Body of pancreas (tissue), 4 donors: ENCODE data around the gene MLLT6. TPM values are rescaled to one million over a fixed set of nuclear protein-coding genes. Genes with fewer than 3 reads are reported as not detected.

Experiments
- ATAC-seq: fragments of 150-250 bp; one replicate; pipeline ENCODE4 v1.9.1; 2016
- DNase-seq, 4 donors: peaks; one replicate each; pipeline ENCODE4 v3.0.0-alpha.2; 2019
- H3K27ac ChIP-seq, 4 donors: fragments of 200-600 bp; sonication (generic); 1 replicate in 3 of 4; 2 replicates in 1 of 4; pipeline versions ENCODE4 v1.5.1 to v1.6.1; 2016 to 2019; ENCODE audit warnings: mild to moderate bottlenecking in 1 of 4, mixed read lengths in 1 of 4, moderate library complexity in 1 of 4
- H3K27me3 ChIP-seq, 2 donors: fragments of 200-600 bp; sonication (generic); one replicate each; pipeline ENCODE4 v1.6.0; 2016; ENCODE audit warnings: mild to moderate bottlenecking in 1 of 2
- H3K36me3 ChIP-seq, 2 donors: fragments of 200-600 bp; sonication (generic); replicated peaks in 1 of 2; 2 replicates each; pipeline ENCODE4 v1.5.1; 2016; ENCODE audit warnings: low read depth in 2 of 2; ENCODE audit not compliant: insufficient read depth in 1 of 2
- H3K4me1 ChIP-seq: fragments of 200-600 bp; sonication (generic); one replicate; pipeline ENCODE4 v1.6.0; 2016
- H3K4me3 ChIP-seq, 2 donors: fragments of 200-600 bp; sonication (generic); 1 replicate in 1 of 2; 2 replicates in 1 of 2; pipeline ENCODE4 v1.5.1; 2016 to 2019
- H3K9me3 ChIP-seq, 3 donors: fragments of 200-600 bp; sonication (generic); 1 replicate in 2 of 3; 2 replicates in 1 of 3; pipeline ENCODE4 v1.5.1; 2016
- POLR2A ChIP-seq, 3 donors: fragments of 450-650 bp; IDR thresholded peaks; one replicate each; pipeline ENCODE4 v1.6.1; 2016; ENCODE audit warnings: antibody characterized with exemption in 3 of 3, mild to moderate bottlenecking in 2 of 3
- WGBS, 2 donors: methylation state at CpG; one replicate each; pipeline ENCODE4 v1.1.5; 2017; 5-methylcytosine and 5-hydroxymethylcytosine counted together
- intact Hi-C: fragments of 100-400 bp; cut with DNase I; formaldehyde crosslinking; loops from one replicate; pipeline ENCODE4 v1.15.1; 2023
- total RNA-seq, 2 donors: library from RNA; depleted of rRNA; stranded (reverse); fragments of >200 nt; gene quantifications; one replicate each; pipeline ENCODE4 v1.1.0, GENCODE V29; 2016
- TF ChIP-seq, protein P1 (sequence below), 7 experiments: fragments of 450-650 bp in 4 of 7; fragments of 200-600 bp in 3 of 7; sonication (generic) in 3 of 7; IDR thresholded peaks; one replicate each; pipeline ENCODE4 v1.5.1; 2016 to 2019; ENCODE audit warnings: antibody characterized with exemption in 7 of 7

Gene MLLT6
- total RNA-seq = 100 to 1,000 TPM in 1 of 2 donors, 10 to 100 TPM in 1; 90.8 to 121 TPM

DNA sequence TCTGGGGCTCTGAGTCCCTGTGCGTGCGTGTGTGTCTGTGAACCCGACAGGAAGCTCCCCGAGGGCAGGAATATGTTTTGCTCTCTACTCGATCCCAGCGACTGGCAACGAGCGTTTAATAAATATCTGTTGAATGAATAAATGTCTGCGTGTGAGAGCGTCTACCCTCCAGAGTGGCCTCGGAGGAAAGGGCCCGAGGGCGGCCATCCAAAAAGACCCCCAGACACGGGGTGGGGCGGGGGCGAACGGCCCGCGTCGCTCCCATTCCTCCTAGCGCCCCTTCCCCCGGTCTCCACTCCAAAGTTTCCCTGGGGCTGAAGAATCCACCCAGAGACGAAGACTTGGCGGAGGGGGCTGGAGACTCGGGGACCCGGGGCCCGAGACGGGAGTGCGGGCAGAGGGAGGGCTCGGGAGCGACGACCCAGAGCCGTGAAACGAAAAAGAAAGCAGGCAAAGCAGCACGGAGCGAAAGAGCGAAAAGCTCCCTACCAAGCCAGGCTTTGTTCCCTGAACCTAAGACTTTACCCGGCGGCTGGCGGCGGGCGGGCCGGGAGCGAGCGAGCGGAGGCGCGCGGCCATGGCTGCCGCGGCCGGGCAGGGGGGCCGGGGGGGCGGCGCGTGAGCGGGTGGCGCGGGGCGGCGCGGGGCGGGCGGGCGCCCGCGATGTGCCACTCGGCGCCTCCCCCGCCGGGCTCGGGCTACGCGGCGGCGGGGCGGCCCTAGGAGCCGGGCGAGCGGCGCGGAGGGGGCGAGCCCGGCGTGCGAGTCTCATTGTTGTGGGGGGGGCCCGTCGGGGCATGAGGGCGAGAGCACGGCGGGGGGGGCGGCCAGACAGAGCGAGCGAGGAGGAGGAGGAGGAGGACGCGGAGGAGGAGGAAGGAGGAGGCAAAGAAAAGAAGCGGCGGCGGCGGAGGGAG is at the start of gene MLLT6:
MLLT6 (plus strand) TSS at position 668 of the 917 bp plus-strand sequence. CDS start 360 bp downstream, outside the sequence.
- DNase-seq (peak; percentile 80 to 86 (median 82)), ATAC-seq (peak; percentile 59)
- Histone ChIP-seq H3K36me3 (peaks cover 0 to 1% of the 10 kb centered on the region in 2 donors), H3K4me3 (peak within 1 kb of the TSS; percentile 67 to 80), H3K27ac (peak within 1 kb of the TSS; percentile 93 to 99 (median 98)), H3K9me3 (no peaks in the 10 kb centered on the region), H3K27me3 (no peaks in the 10 kb centered on the region), H3K4me1 (peaks cover 41% of the 10 kb centered on the region)
- WGBS, 2 donors = 0 to 2% methylated on average over 54 to 55 of the region's 100 CpGs
- TF ChIP-seq POLR2A (IDR thresholded peaks at IDR 0.05) = peak in 2 of 3 donors; percentile 46 to 67
- TF ChIP-seq, protein P1, sequence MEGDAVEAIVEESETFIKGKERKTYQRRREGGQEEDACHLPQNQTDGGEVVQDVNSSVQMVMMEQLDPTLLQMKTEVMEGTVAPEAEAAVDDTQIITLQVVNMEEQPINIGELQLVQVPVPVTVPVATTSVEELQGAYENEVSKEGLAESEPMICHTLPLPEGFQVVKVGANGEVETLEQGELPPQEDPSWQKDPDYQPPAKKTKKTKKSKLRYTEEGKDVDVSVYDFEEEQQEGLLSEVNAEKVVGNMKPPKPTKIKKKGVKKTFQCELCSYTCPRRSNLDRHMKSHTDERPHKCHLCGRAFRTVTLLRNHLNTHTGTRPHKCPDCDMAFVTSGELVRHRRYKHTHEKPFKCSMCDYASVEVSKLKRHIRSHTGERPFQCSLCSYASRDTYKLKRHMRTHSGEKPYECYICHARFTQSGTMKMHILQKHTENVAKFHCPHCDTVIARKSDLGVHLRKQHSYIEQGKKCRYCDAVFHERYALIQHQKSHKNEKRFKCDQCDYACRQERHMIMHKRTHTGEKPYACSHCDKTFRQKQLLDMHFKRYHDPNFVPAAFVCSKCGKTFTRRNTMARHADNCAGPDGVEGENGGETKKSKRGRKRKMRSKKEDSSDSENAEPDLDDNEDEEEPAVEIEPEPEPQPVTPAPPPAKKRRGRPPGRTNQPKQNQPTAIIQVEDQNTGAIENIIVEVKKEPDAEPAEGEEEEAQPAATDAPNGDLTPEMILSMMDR (IDR thresholded peaks at IDR 0.05) = no peak
- intact Hi-C loops = no loop called here

DNA sequence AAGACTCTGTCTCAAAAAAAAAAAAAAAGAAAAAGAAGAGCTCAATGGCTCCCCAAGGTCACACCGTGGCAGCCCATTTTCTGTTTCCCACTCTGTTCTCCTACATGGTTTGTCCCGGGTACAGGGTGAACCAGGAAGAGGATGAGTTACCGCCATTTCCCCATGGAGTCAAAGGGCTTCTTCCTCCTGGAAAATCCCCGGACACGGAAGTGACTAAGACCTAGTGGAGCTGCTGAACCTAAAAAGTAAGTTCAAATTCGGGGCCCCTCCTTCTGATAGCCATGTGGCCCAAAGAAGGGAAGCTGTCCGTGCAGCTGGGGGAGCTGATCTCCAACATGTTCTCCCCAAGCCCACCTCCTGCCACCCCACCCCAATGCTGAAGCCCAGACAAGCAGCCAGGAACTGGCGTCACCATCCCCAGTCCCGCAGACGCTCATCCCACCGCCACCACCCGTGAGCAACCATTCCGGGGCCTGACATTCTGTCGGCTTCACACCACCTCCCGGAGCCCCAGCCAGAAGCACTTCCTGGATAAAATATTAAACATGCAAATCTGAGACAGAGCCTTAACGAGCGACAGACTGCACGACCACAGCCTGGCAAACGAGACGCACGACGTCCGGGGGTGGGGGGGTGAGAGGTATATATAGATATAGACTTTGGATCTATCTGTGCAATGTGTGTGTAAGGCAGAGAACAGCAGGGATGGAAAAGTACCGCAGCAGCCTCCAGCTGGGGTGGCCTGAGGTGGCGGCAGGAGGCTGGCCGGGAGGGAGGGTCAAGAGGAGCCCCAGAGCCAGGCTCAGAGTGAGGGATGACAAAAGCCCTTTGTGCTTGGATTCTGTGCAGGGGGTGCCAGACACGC is 47.9 kb upstream of the MLLT6 start:
- peak; percentile 27 to 44 (median 29) for DNase-seq
- peak; percentile 79 for ATAC-seq
- H3K27ac ChIP-seq = peak overlapping the region; percentile 11 to 75 (median 63)
- intact Hi-C loops = no loop called here
- no peaks in the 10 kb centered on the region for H3K9me3 ChIP-seq
- H3K4me3 ChIP-seq = no peak overlapping the region
- H3K27me3 ChIP-seq = peaks cover 0 to 13% of the 10 kb centered on the region in 2 donors
- peaks cover 10% of the 10 kb centered on the region for H3K4me1 ChIP-seq
- no peaks in the 10 kb centered on the region for H3K36me3 ChIP-seq
- 38 to 42% methylated on average over 22 to 27 of the region's 27 CpGs for WGBS, 2 donors
- peak in 1 of 3 donors; percentile 29 for TF ChIP-seq POLR2A (IDR thresholded peaks at IDR 0.05)
- TF ChIP-seq, protein P1 (IDR thresholded peaks at IDR 0.05) = no peak

DNA sequence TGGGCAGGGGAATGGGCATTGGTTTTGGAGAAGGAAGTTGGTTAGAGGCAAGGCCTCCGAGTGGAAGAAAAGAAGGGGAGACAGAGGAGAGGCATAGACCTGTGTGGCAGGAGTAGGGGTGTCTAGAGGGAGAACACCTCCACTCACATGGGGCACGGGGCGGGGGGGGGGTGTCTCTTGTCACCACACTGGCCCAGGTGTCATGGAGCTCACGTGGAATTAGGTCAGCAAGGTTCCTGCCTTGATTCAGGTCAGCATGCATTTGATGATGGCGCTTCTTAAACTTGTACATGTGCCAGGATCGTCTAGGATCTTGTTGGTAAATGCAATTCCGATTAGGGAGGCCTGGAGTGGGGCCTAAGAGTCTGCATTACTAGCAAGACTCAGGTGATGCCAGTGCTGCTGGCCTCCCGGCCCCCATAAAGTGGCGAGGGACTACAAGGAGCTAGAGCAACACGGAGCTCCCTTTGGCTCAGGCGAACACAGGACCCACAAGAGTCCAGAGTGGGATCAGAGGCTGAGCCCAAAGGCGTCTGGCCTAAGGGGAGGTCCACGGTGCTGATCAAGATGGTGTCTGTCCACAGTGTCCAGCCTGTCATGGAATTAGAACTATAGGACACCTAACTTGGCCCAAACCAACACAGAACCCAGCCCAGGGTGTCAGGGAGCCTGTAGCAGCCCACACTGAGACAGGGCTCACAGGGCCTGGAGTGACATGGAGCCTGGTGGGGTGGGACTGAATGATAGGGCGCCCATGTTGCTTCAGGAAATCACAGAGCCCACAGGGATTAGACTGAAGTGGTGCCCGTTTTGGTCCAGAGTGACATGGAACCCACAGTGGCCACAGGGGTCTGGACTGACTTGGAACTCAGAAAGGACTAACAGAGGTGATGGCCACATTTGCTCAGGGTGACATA is 47.0 kb upstream of the MLLT6 start:
- H3K4me1 ChIP-seq = peaks cover 12% of the 10 kb centered on the region
- TF ChIP-seq, protein P1 (IDR thresholded peaks at IDR 0.05) = no peak
- TF ChIP-seq POLR2A (IDR thresholded peaks at IDR 0.05) = no peak
- ATAC-seq = no peak
- H3K36me3 ChIP-seq = no peaks in the 10 kb centered on the region
- no peaks in the 10 kb centered on the region for H3K9me3 ChIP-seq
- peaks cover 0 to 13% of the 10 kb centered on the region in 2 donors for H3K27me3 ChIP-seq
- WGBS, 2 donors = 54 to 68% methylated on average over 6 to 15 of the region's 15 CpGs
- peak overlapping the region in 3 of 4 donors; percentile 61 to 75 (median 65) for H3K27ac ChIP-seq
- no peak for DNase-seq
- intact Hi-C loops = no loop called here
- no peak overlapping the region for H3K4me3 ChIP-seq

DNA sequence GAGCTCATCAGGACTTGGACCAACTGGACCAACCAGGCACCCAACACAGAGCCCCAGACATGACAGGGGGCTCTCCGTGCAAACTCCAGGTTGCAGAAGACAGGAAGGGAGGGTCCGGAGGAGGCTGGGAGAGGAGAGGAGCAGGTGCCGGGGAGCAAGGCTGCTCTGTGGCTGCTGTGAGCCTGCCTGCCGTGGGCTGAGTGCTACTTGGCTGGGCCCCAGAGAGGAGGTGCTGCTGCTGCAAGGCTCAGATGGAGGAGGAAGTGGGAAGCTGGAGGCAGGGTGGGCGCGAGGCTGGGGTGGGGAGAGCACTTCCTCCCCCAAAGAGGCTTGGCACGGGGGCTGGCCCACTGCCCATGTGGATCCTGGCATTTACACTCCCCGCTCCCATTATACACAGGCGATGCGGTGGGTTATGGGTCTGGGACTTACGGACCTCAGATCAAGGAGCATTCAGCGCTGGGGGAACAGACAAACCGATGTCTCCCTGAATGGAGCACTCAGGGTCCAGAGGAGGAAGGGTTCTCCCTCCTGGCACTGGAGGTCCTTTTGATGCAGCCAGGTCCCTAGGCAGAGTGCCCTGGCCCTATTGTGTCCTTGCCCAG is 46.2 kb upstream of the MLLT6 start:
- intact Hi-C loops = no loop called here
- TF ChIP-seq, protein P1 (IDR thresholded peaks at IDR 0.05) = no peak
- no peak for TF ChIP-seq POLR2A (IDR thresholded peaks at IDR 0.05)
- no peak for DNase-seq
- peaks cover 0 to 13% of the 10 kb centered on the region in 2 donors for H3K27me3 ChIP-seq
- 40 to 47% methylated on average over 7 to 13 of the region's 13 CpGs for WGBS, 2 donors
- H3K9me3 ChIP-seq = no peaks in the 10 kb centered on the region
- H3K36me3 ChIP-seq = no peaks in the 10 kb centered on the region
- peaks cover 15% of the 10 kb centered on the region for H3K4me1 ChIP-seq
- H3K27ac ChIP-seq = peak overlapping the region in 1 of 4 donors; percentile 61
- no peak for ATAC-seq
- no peak overlapping the region for H3K4me3 ChIP-seq
